HG02938 (cell line): ENCODE measurements around the gene RAB26.

Experiments used
- ATAC-seq: cut with Tn5 transposase; IDR thresholded peaks from one replicate; pipeline ENCODE4 v1.9.1; 2021; ENCODE audit warnings: mild to moderate bottlenecking, moderate library complexity; ENCODE audit not compliant: unreplicated experiment

The RAB26 gene

DNA sequence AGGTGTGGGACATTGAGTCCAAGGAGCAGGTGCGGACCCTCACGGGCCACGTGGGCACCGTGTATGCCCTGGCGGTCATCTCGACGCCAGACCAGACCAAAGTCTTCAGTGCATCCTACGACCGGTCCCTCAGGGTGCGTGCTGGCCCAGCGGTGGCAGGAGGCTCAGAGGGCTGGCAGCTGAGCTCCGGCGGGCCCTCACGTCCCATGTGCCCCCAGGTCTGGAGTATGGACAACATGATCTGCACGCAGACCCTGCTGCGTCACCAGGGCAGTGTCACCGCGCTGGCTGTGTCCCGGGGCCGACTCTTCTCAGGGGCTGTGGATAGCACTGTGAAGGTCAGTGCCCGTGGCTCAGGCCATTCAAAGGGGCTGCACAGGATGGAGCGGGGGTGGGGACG is 27.6 kb downstream of the RAB26 start:
- no peak for ATAC-seq

- no peak for ATAC-seq
Measured at GRCh38 chr16:2177101-2177500, 28.7 kb downstream of the RAB26 start.

GRCh38 chr16:2177561-2177960 is 29.1 kb downstream of the RAB26 start:
- ATAC-seq: no peak

GRCh38 chr16:2178321-2179106 is 30.1 kb downstream of the RAB26 start:
- no peak for ATAC-seq

- no peak for ATAC-seq
Measured at GRCh38 chr16:2179107-2179501, 30.7 kb downstream of the RAB26 start.

GRCh38 chr16:2179576-2179975 is 31.2 kb downstream of the RAB26 start:
- no peak for ATAC-seq

- ATAC-seq: no peak
Measured at GRCh38 chr16:2180461-2180860, 32.0 kb downstream of the RAB26 start.

GRCh38 chr16:2180962-2181923 is 32.8 kb downstream of the RAB26 start:
- no peak for ATAC-seq

DNA sequence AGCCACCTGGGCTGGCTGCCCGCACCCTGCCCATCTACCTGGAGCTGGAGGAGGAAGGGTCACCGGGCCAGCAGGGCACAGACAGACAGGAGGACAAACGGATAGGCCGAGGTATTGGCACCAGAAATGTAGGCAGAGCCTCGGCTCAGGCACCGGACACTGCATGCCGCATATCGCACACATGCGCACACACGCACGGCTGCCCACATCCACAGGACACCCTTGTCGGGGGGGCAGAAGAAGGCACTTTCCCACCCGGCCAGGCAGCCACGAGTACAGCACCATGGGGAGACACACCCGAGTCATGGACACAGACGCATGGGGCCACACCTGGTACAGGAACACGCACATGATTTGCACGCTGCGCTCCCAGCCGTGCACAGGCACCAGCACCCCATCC is 33.5 kb downstream of the RAB26 start:
- ATAC-seq: no peak

- no peak for ATAC-seq
Measured at GRCh38 chr16:2183671-2184070, 35.2 kb downstream of the RAB26 start.

- ATAC-seq: no peak
Measured at GRCh38 chr16:2184346-2184745, 35.9 kb downstream of the RAB26 start.

DNA sequence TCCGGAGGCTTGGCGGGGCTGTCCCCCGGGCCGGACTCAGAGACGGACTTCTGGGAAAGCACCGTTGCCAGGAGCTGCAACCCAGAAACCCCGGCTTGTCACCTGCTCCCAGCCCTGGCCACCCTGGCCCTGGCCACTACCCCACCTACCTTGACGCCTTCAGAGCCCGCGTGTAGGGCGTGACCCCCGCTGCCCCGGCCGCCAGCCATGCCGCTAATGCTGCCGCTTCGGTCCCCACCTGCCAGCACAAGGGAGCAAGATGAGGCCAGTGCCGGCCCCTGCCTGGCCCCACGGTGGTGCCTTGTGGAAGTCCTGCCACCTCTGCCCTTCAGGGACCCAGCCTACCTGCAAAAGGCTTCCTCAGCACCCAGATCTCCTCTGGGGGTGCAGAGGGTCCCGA is 36.5 kb downstream of the RAB26 start:
- ATAC-seq: no peak

- no peak for ATAC-seq
Measured at GRCh38 chr16:2186064-2186463, 37.6 kb downstream of the RAB26 start.

GRCh38 chr16:2186505-2186904 is 38.1 kb downstream of the RAB26 start:
- no peak for ATAC-seq

DNA sequence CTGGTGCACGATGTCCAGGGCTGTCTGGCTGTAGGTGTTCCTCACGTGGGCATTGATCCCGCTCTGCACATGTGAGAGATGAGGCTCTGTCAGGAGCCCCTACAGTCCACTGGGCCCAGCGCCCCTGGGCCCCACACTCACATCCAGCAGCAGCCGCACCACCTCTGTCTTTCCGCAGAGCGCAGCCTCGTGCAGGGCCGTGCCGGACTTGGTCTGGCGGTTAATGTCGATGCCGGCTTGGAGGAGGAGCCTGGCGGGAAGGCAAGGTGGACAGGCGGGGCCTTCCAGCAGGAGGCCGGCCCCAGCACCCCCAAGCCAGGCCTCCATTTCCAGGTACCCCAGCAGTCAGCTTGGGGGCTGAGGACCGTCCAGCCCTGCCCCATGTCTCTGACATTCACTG is 38.8 kb downstream of the RAB26 start:
- ATAC-seq: no peak

- ATAC-seq: no peak
Measured at GRCh38 chr16:2188395-2188794, 40.0 kb downstream of the RAB26 start.

GRCh38 chr16:2189252-2189893 is 40.9 kb downstream of the RAB26 start:
- no peak for ATAC-seq

DNA sequence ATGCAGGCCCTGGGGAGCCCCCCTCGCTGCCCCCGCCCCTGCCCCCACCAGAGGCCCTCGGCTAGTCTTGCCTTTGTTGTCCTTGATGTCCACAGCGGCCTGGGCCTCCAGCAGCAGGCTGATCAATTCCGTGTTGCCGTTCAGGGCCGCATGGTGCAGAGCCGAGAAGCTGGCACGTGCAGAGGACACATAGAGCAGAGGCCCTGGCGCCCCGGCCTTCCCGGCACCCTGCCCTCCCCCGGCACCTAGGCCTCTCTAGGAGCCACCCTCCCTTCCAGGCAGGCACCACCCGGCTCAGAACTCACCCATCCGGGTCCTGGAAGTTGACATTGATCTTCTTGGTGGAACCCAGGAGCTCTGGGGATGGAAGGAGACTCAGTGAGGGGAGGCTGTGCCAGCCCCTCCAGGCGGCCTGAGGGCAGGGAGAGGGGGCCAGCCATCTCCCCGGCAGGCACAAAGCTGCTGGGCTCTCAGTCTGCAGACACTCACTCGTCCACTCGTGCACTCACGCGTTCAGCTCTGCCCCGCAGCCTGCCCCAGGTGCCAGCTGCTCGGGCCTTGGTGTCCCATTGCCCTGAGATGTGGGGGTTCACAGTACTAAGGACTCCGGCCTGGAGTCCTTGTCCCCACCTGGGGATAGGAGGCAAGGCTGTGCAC is 41.7 kb downstream of the RAB26 start:
- ATAC-seq: no peak

- ATAC-seq: no peak
Measured at GRCh38 chr16:2190659-2191445, 42.4 kb downstream of the RAB26 start.

DNA sequence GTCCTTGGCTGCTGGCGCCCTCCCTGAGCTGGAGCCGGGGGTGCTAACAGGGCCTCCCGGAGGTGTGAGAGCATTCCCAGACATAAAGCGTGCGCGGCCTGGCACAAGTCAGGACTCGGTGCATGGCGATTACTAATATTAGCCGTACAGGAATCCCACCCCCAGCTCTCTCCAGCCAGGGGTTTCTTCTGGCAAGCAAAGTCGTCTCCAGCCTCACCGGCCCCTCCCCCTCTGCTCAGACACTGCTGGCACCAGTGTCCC is 43.0 kb downstream of the RAB26 start:
- no peak for ATAC-seq
